CD4-positive, alpha-beta T cell treated with Interleukin-4 for 4 hours (primary cell): ENCODE data around the gene WWOX.

Source experiments
- DNase-seq: peaks from one replicate; pipeline ENCODE4 v3.0.0-alpha.2; 2020

WWOX gene

DNA sequence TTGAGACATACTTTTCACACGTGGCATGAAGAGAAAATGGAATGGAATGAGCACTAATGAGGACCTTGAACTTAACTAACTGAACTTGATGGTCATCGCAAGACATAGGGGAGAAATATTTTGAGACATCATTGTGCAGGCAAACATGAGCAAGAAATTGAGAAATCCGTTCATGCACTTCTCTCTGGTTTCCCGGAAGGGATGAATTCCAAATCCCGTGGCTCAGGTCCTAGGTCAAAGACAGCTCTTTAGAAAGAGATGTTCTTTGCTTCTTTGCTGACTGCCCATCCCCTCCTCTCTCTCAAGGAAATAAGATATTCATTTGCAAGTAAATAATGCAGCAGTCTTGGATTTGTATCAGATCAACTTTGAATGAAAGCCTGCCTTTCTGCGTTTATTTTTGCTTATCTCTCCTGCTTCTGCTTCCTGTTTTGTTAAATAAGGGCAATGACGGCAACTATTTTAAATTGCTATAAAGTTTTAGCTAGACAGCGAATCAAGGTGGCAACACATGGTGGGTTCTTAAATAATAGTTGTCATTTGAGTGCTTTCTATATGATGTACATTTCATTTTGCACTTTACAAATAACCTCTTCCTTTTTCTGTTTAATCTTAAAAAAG is 843.3 kb downstream of the WWOX start:
- DNase-seq: no peak

DNA sequence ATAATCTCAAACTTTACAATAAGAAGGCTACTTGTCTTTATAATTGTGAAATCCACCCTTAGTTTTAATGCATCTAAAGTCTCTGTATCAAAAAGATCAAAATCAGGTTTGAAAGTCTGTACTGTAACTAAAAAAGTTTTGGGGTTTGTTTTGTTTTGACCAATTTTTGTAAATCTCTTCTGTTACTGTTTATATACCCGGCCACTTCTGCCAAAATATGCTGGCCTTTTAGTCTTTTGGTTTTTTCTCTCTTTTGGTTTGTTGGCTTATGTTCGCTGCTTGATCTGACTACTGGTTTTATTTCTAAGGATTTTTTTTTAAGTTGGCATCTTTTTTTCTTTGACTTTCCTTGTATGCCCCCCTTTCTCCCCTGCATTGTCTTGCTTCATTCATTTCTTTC is 845.9 kb downstream of the WWOX start:
- no peak for DNase-seq

DNA sequence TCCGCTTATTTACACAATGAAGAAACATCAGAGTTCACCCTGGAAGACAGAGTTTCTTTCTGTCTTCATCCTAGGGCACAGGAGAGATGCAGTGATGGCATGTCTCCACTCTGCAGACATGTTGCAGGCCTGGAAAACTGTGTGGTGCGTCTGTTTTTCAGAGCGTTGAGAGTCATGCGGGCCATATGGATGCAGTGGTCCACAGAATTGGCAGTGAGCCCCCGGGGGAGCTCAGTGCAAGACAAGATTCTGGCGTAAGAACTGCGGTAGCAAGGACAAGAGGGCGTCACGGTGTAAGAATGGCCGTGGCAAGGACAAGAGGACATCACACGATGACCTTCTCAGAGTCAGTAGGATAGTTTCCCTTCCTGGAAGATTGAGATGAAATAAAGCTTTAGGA is 847.1 kb downstream of the WWOX start:
- no peak for DNase-seq

DNA sequence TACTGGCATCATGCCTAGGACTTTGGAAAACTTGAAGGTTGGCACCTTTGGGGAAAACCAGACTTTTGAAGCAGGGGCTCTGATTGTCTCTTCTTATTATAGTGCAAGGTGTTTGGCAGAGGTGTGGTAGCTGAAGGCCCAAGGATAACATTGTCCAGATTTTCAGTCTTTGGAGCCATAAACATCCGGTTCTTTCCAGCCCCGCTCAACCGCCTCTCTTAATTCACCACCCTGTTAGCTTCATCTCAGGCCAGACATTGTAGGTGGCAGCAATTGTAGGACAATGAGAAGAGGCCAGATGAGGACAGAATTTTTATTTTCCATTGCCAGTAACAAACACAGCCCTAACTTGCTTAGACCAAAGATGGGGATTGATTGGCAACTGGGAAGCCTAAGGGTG is 851.3 kb downstream of the WWOX start:
- no peak for DNase-seq

DNA sequence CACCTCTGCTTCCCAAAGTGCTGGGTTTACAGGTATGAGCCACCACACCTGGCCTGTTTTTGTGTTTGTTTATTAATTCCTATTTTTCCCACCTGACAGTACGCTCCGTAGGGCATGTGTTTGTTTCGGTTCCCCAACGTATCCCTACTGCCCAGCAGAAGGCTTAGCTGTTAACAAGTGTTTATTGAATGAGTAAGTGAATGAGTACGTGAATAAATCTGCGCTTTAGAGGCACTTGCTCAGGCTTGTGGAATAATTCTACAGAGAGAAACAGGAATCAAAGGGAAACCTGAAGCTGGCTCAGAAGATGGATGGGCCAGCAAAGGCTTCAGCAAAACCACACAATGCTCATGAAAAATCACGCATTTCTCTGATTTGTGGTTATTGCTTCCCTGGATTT is 853.2 kb downstream of the WWOX start:
- DNase-seq: no peak

DNA sequence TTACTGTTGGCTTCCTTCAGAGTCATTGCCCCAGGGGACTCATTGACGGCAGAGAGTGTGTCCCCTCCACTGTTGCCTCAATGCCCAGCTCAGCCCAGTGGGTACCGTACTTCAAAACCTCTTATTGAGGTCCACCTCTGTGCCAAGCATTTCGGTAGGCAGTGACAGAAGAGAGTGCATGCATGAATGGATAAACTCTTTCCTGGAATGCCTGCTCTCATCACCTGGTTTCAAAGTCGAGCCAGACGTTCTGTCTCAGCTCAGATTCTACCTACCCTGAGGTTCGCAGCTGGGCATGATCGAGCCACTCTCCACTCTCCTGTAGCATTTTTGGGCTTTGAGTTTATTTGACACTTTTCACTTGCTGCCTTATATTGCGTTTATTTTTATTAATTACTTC is 854.1 kb downstream of the WWOX start:
- no peak for DNase-seq

DNA sequence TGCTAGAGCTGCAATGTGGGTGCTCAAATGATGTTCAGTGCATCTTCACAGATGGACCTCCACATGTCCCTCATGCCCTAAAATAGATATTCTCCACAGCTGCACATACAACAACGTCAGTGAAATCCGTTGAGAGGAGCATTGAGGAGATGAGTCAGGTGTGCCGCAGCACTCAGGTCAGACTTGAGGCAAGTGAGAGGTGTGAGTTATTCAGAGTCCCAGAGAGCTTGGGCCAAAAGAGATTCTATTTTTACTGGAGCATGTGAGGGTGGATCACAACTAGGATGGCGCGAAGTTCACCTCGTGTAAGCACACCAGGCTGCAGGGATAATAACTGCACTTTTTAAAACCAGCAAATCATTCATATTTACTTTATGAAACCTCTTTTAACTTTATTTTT is 855.8 kb downstream of the WWOX start:
- DNase-seq: no peak

DNA sequence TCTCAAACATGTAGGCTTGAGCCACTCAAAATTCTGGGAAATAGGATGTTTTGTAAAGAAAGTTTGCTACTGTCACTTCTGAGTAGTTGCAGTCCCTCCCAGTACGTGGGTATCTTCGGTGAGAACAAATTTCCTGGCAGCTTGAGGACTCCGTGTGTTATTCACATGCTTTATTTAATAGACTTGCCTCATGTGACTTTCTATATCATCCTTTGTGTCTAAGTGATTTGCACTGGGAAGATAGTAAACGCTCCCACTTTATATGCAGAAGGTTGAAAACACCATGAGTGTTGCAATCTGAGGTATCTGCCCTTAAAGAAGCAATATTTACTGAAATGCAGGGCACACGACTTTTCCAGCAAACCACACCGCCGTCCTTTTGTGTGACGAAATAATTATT is 857.4 kb downstream of the WWOX start:
- no peak for DNase-seq

DNA sequence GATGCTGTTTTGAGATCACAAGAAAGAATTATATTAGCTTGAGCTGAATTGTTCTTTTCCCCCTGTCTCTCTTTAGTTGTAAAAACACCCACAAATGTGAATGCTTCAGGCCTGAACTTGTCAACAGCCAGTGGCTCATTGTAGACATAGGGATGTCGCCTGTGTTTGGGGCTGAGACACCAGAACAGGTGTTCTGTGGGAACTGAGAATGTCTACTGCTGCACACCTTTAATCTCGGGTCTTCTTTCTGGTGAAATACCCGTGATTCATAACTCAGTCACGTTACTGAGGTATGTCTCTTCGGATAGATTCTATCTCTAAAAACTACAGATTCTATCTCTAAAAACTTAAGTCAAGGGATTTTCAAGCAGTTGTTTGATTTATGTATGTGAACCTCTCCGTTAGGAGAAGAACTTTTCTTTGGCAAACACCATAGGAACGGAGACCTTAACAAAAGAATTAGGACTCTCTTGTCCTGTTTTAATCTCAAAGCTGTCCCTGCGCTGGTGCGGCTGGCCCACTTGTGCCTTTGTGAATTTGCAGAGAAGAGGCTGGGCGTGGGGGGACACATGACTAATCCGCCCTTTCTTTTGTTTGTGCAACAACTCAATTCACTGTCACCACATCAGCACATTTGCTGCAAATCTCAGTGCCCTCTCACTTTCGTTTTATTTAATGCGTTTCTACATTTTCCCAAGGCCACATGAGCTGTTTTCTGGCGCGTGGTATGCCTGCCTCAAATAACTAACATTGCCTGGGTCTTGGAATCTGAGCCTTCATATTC is 858.1 kb downstream of the WWOX start:
- peak; percentile 63 for DNase-seq

DNA sequence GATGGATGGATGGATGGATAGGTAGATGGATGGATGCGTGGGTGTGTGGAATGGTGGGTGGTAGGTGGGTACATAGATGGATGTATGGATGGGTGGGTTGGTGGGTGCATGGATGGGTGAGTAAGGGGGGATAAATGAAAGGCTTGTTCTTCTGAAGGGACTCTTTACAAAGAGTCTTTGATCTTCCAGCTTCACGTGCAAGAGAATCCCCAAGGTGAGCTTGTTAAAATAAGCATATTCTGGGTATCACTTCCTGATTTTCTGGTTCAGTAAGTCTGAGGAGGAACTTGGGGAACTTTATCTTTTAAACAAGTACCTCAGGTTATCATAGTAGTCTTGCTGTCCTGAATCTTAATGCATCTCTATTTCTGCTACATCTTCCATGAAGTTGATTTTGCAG is 862.0 kb downstream of the WWOX start:
- DNase-seq: no peak

DNA sequence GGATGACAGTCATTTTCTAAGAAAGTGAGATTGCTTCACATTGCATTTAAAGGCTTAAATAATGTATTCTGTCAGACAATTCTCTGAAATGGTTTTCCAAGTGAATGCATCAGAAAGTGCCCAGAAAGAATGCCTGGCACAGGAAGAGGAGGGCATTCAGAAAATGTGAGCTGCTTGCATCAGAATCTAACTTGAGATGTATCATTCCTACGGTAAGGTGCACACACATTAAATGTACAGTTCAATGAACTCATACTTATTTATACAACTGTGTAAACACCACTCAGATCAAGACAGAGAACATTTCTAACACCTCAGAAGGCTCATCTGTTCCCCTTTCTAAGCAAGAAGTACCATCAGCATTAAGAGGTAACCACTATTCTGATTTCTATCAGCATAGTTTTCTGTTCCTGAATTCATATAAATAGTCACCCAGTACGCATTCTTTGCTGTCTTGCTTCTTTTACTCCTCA is 863.0 kb downstream of the WWOX start:
- DNase-seq: no peak

DNA sequence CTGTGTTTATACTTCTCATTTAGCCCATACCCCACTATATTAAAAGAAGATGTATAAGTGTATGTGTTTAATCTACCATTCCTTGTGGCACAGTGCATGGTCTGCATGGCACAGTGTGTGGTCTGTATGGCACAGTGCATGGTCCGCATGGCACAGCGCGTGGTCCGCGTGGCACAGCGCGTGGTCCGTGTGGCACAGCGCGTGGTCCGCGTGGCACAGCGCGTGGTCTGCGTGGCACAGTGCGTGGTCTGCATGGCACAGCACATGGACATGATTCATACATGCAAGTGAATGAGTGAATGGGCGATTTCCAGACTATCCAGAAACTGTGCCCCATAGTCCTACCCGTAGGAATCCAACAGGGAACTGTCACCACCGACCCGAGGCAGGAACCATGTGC is 868.5 kb downstream of the WWOX start:
- DNase-seq: no peak

DNA sequence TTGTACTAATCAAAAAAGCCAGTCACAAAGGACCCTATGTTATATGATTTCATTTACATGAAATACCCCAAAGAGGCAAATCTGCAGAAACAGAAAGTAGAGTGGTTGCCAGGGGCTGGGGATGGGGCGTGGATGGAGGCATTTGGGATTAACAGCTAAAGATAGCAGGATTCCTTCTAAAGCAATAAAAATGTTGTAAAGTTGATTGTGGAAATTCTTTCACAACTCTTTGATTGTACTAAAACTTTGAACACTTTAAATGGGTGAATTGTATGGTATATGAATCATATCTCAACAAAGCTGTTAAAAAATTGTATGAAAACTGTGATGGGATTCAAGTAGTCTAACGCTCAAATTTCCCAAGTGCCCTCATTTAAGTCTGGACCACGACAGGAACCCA is 870.3 kb downstream of the WWOX start:
- DNase-seq: no peak

DNA sequence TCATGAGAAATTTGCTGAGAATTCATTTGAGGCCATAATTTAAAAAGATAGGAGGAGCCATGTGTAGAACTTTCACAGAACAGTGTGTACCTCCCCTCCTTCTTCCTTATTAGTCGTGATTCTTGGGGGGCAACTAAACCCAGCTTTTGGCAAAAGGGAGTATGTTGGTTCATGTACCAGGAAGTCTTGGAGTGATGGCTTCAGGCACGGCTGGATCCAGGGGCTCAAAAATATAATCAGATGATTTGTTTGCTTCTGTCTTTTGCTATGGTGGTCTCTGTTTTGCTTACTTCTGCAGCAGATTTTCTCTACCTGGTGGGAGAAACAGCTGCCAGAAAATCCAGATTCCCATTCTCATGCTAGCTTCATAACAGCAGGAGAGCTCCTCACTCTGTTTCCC is 871.2 kb downstream of the WWOX start:
- DNase-seq: no peak

DNA sequence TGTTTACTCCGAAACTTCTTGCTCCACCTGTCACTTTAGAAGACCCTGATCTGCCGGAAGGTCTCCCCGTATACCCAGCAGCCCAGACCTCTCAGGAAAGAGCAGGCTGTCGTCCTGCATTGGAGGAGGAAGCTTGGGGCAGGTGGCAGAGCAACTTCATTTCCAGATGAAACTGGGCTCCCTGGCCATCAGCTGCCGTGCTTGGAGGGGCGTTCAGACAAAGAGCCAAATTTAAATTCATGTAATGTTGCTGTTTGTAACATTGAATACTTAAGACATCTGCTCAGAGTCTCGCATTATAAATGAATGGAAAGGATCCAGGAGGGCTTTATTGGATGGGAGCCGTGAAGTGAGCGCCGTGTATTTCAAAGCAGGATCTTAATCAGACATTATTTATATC is 872.6 kb downstream of the WWOX start:
- DNase-seq: no peak

DNA sequence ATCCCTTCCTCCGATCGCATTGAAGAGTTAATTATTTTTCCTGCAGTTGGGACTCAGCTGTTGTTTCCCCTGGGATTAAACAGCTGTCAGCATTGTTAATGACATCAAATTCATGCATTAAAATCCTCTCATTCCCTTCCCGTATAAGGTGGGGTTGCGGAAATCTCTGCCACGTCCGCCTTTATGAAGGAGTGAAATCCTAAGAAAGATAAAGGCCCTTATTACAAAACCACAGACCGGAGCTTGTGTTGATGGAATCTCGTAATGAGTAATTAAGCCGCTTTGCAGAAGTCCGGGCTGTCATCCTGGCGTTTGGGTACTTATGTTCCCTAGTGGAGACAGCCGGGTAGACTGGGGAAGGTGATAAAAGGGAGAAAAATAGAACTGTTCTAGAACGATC is 873.5 kb downstream of the WWOX start:
- DNase-seq: no peak

DNA sequence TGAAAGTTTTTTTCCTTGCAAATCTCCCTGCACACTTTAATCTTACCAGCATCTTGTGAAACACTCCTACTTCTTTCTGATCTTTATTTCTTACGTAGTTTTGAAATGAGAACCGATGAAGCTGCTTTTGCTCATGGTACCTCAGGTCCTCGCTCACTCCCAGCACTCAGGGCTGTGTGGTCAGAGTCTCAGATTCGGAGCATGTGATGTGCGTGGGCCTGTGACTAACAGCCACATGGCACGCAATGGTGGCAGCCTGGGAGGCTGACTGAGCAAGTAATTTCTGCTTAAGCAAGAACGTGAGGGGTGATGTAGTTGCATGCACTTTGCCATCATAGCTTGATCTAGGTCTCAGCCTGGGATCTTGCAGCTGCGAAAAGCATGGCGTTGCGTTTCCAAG is 876.8 kb downstream of the WWOX start:
- DNase-seq: no peak

DNA sequence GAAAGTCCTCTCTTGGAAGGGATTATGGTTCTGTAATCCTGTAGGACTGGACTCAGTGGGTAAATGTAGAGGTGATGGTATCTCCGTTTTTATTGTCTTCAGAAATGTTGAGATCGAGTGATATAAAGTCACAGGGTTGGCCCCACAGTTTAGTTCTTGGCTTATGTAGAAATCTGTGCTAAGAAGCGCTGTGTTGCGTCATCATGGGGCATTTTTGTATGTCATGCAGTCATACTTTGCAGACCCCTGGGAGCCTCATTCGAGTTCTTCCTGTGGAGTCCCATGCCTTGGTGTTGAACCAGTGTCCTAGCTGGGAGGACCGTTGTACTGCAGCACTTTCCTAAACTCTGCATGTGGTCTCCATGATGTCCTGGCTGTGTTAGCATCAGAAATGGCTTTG is 881.4 kb downstream of the WWOX start:
- DNase-seq: no peak

DNA sequence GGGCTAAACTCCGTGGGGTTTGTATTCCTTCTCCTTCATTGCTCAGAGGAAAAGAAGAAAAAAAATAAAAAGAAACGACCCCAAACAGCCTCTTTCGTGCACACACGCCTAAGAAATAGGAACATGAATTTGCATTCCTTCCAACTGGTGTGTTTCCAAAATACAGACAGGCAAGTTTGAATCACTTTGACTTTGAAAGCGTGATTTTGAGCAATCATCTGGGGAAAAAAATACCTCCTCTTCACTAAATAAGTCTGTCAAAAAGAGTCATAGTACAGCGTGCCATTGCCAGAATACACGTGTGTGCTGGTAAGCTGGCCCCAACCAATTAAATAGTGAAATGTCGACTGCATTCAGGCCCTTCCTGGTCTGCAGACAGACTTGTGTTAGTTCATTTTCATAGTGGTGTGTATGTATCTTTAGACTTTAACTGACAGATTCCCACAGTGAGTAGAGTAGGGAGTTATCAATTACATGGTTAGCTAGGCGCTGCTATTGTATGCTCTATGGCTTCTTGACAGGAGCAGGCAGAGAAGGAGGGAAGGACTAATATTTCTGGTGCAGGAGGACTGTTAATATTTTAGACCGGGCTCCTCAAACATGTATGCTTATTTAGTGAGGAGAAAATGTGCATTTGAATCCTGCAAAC is 882.8 kb downstream of the WWOX start:
- DNase-seq: no peak

DNA sequence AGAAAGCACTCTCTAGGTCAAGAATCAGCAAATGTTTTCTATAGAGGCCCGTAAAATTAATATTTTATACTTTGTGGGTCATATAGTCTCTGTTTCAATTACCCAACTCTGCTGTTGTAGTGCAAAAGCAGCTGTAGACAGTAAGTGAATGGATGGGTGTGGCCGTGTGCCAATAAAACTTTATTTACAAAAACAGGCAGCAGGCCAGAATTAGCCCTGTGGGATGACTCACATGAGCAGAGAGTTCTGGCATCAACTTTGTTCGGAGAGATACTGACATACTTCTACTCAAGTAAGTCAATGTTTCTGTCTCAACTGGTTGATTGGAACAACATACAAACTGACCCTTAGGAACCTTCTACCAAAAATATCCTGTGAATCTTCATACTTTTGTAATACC is 884.9 kb downstream of the WWOX start:
- DNase-seq: no peak

DNA sequence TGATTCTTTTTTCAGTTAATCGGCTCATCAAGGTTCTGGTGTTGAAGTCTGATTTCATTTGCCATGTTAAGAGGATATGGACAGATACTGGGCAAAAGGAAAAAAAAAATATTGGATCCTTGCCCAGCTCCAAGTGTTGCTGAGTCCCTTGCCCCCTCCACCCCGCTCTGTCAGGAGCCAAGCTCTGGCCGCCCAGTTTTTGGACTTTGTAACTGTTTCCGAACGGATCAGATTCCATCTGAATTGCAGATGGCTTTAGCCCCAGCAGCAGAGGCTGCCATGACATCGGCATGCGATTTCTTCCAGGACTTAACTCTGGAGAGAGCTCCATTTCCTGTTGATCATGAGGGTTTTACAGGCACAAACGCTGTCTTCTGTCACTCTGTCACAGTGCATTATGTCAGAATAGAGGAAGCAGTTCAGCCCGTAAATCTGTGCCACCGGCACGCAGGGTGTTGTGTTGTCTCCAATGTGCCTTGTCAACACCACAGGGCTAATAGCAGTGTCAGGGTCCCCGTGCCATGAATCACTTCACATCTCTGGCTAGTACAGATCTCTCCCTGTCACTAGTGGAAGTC is 885.5 kb downstream of the WWOX start:
- DNase-seq: no peak

DNA sequence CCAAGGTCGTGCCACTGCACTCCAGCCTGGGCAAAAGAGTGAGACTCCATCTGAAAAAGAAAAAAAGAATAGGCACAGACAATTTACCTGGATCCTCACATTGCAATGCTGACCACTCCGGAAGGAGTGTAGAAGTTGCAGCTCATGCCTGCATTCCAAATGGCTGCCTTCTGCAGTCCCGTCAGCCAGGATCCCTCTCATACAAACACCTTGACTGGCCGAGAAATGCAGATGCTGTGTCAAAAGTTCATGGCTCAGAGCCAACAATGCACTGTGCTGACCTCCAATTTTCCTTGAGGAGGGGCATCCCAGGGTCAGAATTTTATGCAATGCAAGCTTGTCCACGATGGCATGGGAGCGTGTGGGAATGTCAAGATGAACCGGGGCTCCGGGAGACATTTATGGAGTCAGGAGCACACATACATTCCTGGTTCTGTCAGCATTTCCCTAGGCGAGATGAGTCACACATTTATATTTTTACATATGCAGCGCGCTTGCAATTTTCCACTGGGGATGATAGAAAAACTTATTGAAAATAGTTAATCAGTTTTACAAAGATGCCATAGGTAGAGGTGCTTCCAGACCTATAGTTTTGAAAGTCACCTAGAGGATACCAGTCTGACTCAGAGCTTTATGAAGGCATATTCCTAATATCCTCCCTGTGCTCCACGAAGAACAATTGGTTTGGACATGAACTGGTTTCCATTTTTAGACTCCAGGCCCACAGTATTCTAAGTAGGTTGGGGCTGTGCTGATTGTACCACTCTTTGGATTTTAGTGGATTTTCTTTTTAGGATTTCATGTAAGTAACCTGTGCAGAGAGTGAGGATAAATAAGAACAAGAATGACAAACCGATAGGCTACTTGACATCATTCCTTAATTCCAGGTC is 886.5 kb downstream of the WWOX start:
- DNase-seq: no peak

DNA sequence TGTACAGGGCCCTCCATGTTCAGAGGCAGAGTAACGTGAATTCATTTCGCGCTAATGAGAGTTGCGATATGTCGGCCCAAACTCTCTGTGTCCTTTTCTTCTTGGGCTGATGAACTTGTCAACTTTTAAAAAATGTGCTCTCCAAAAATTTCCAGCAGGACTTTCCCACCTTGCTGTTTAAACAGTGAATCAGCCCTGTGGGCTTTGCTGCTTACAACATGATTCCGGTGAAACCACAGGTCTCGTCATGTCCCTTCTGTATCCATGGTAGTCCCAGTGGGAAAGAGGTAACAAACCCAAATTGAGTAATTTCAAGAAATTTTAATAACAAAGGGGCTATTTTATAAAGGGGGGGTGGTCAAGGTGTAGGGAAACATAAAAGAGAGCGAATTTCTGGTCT is 888.2 kb downstream of the WWOX start:
- DNase-seq: no peak
